ENCODE measurements around the gene SCD5.
A peak's percentile ranks its signal among the peaks of the same experiment; 100 is the strongest.

- TF ChIP-seq CTCF (IDR thresholded peaks at IDR 0.05; ENCODE audit: extremely low read depth in 1 of 2, insufficient read depth in 1 of 2, low read depth in 1 of 2, low read length in 2 of 2) (no peak), POLR2A (IDR thresholded peaks at IDR 0.05; ENCODE audit: low read depth, low read length) (no peak), POLR2AphosphoS5 (IDR thresholded peaks at IDR 0.05; ENCODE audit: insufficient read depth, low read depth, low read length) (peak; percentile 56), JUN (IDR thresholded peaks at IDR 0.05; ENCODE audit: borderline replicate concordance, insufficient read depth, insufficient read length, low read depth) (no peak)
Measured at GRCh38 chr4:82691431-82691830, 107.2 kb downstream of the SCD5 start.

Measured in endothelial cell of umbilical vein (primary cell).